GM23338 (cell line): Measurements from ENCODE around the gene PRKCQ. TPM values are rescaled to one million over a fixed set of nuclear protein-coding genes. Genes with fewer than 3 reads are reported as not detected.

Experiments used
- ATAC-seq: fragments of 200-7000 bp; cut with Tn5 transposase; 3 replicates; pipeline ENCODE4 v1.9.1; 2020
- DNase-seq: peaks from one replicate; pipeline ENCODE4 v3.0.0-alpha.2; 2015; ENCODE audit warnings: low spot score
- H2AFZ ChIP-seq: fragments of 200-600 bp; sonication (generic); 2 replicates; pipeline ENCODE4 v1.8.0; 2016; ENCODE audit warnings: antibody characterized with exemption, mild to moderate bottlenecking, moderate library complexity
- H3F3A ChIP-seq: fragments of 200-600 bp; sonication (generic); replicated peaks from 2 replicates; pipeline ENCODE4 v1.8.0; 2017; ENCODE audit warnings: antibody characterized with exemption, mixed run types, low read depth
- H3K27ac ChIP-seq: fragments of 200-600 bp; sonication (generic); 2 replicates; pipeline ENCODE4 v1.6.1; 2016; ENCODE audit warnings: low read depth
- H3K27me3 ChIP-seq: fragments of 200-600 bp; sonication (generic); 2 replicates; pipeline ENCODE4 v1.8.0; 2016; ENCODE audit warnings: mild to moderate bottlenecking, mixed run types, moderate library complexity; ENCODE audit not compliant: insufficient read depth
- H3K36me3 ChIP-seq: fragments of 200-600 bp; sonication (generic); 2 replicates; pipeline ENCODE4 v1.8.0; 2016; ENCODE audit warnings: mild to moderate bottlenecking; ENCODE audit not compliant: insufficient read depth
- H3K4me1 ChIP-seq: fragments of 200-600 bp; sonication (generic); 2 replicates; pipeline ENCODE4 v1.8.0; 2016; ENCODE audit warnings: mild to moderate bottlenecking, moderate library complexity; ENCODE audit not compliant: insufficient read depth
- H3K4me2 ChIP-seq: fragments of 200-600 bp; sonication (generic); 2 replicates; pipeline ENCODE4 v1.7.1; 2017; ENCODE audit warnings: mixed run types
- H3K4me3 ChIP-seq: fragments of 200-600 bp; sonication (generic); 2 replicates; pipeline ENCODE4 v1.6.1; 2016; ENCODE audit warnings: mixed run types
- H3K79me2 ChIP-seq: fragments of 200-600 bp; sonication (generic); replicated peaks from 2 replicates; pipeline ENCODE4 v1.8.0; 2017; ENCODE audit warnings: mild to moderate bottlenecking; ENCODE audit not compliant: insufficient read depth
- H3K9me2 ChIP-seq: fragments of 200-600 bp; sonication (generic); 2 replicates; pipeline ENCODE4 v1.8.0; 2017; ENCODE audit not compliant: insufficient read depth
- H4K20me1 ChIP-seq: fragments of 200-600 bp; sonication (generic); replicated peaks from 2 replicates; pipeline ENCODE4 v1.8.0; 2017; ENCODE audit warnings: mild to moderate bottlenecking; ENCODE audit not compliant: insufficient read depth
- H3K27ac Mint-ChIP-seq: 2 replicates; pipeline ENCODE4 v1.8.0; 2020; ENCODE audit warnings: inconsistent platforms, mild to moderate bottlenecking, moderate library complexity, mixed read lengths
- H3K27me3 Mint-ChIP-seq: 3 replicates; pipeline ENCODE4 v1.8.0; 2022; ENCODE audit warnings: low read depth, mild to moderate bottlenecking, moderate library complexity, mixed read lengths, inconsistent platforms; ENCODE audit not compliant: insufficient read depth, poor library complexity
- H3K36me3 Mint-ChIP-seq: 3 replicates; pipeline ENCODE4 v1.8.0; 2021; ENCODE audit warnings: low read depth, mild to moderate bottlenecking, inconsistent platforms, moderate library complexity, mixed read lengths
- H3K4me1 Mint-ChIP-seq: 3 replicates; pipeline ENCODE4 v1.8.0; 2020; ENCODE audit warnings: mild to moderate bottlenecking, inconsistent platforms, mixed read lengths
- H3K4me3 Mint-ChIP-seq: 3 replicates; pipeline ENCODE4 v1.8.0; 2021; ENCODE audit warnings: moderate library complexity, mild to moderate bottlenecking, inconsistent platforms, mixed read lengths
- H3K9me3 Mint-ChIP-seq: 3 replicates; pipeline ENCODE4 v1.8.0; 2020; ENCODE audit warnings: moderate library complexity, mild to moderate bottlenecking, inconsistent platforms, mixed read lengths
- CREB1 ChIP-seq: fragments of 250-450 bp; sonication (Bioruptor Pico); IDR thresholded peaks from 2 replicates; pipeline ENCODE4 v1.5.0; 2020; ENCODE audit warnings: low read depth, mild to moderate bottlenecking, moderate library complexity
- CTCF ChIP-seq, 2 experiments: fragments of 200-600 bp in 1 of 2; sonication (generic) in 1 of 2; conservative IDR thresholded peaks; 2 replicates each; pipeline versions ENCODE4 v1.5.1 to v1.6.1; 2016 to 2017; ENCODE audit warnings: antibody characterized with exemption in 2 of 2, low read depth in 2 of 2, mild to moderate bottlenecking in 2 of 2, moderate library complexity in 1 of 2
- ETS1 ChIP-seq: IDR thresholded peaks from 2 replicates; pipeline ENCODE4 v1.6.1; 2016; ENCODE audit warnings: antibody characterized with exemption
- EZH2 ChIP-seq: fragments of 200-600 bp; sonication (generic); IDR thresholded peaks from one replicate; pipeline ENCODE4 v1.8.0; 2017; ENCODE audit warnings: antibody characterized with exemption, mild to moderate bottlenecking, low read depth; ENCODE audit not compliant: unreplicated experiment
- EZH2phosphoT487 ChIP-seq: fragments of 200-600 bp; sonication (generic); IDR thresholded peaks from one replicate; pipeline ENCODE4 v1.8.1; 2018; ENCODE audit warnings: antibody characterized with exemption; ENCODE audit not compliant: unreplicated experiment
- JUNB ChIP-seq: IDR thresholded peaks from one replicate; pipeline ENCODE4 v1.6.1; 2016; ENCODE audit warnings: antibody characterized with exemption; ENCODE audit not compliant: unreplicated experiment
- NANOG ChIP-seq: IDR thresholded peaks from 2 replicates; pipeline ENCODE4 v1.6.1; 2016; ENCODE audit warnings: antibody characterized with exemption, borderline replicate concordance
- POLR2AphosphoS5 ChIP-seq: IDR thresholded peaks from 2 replicates; pipeline ENCODE4 v1.6.1; 2016; ENCODE audit warnings: antibody characterized with exemption, low read depth
- REST ChIP-seq: IDR thresholded peaks from one replicate; pipeline ENCODE4 v1.6.1; 2018; ENCODE audit warnings: antibody characterized with exemption; ENCODE audit not compliant: unreplicated experiment
- STAT1 ChIP-seq: IDR thresholded peaks from one replicate; pipeline ENCODE4 v1.6.1; 2016; ENCODE audit warnings: antibody characterized with exemption; ENCODE audit not compliant: unreplicated experiment
- ZNF114 ChIP-seq: fragments of 250-450 bp; sonication (Bioruptor Pico); IDR thresholded peaks from 2 replicates; pipeline ENCODE4 v1.5.0; 2020; ENCODE audit warnings: mild to moderate bottlenecking, moderate library complexity
- ZNF331 ChIP-seq: fragments of 250-450 bp; sonication (Bioruptor Pico); IDR thresholded peaks from 2 replicates; pipeline ENCODE4 v1.5.0; 2020; ENCODE audit warnings: low read depth, mild to moderate bottlenecking, moderate library complexity
- polyA plus RNA-seq: library from polyadenylated mRNA; unstranded; fragments of >200 nt; fragmentation: Nextera tagmentation; extraction: Ambion mirVana; gene quantifications from 2 replicates; pipeline ENCODE4 v1.2.1, GENCODE V29; 2016
- total RNA-seq: library from RNA; depleted of rRNA; stranded (reverse); fragments of >200 nt; shearing (Covaris generic); gene quantifications from 2 replicates; pipeline ENCODE4 v1.2.3, GENCODE V29; 2014

Gene PRKCQ
- total and polyA plus RNA-seq, 2 experiments from 2014 or later: 12.6 to 28.5 TPM

- Histone ChIP-seq H4K20me1 (no peaks in the 10 kb centered on the region), H3K27ac (no peak overlapping the region), H3K4me2 (no peak overlapping the region), H2AFZ (no peak overlapping the region), H3K36me3 (no peaks in the 10 kb centered on the region), H3K79me2 (no peaks in the 10 kb centered on the region), H3F3A (no peaks in the 10 kb centered on the region), H3K4me1 (no peaks in the 10 kb centered on the region), H3K27me3 (no peaks in the 10 kb centered on the region), H3K9me2 (0 out of 2 replicates have a peak, but pooled peaks cover 10% of the 10 kb centered on the region), H3K4me3 (no peak overlapping the region)
- Mint-ChIP-seq H3K27ac (no peak overlapping the region), H3K4me1 (no peaks in the 10 kb centered on the region; the same call in 2 of the 3 replicates), H3K27me3 (peaks cover 2% of the 10 kb centered on the region), H3K9me3 (peaks cover 35% of the 10 kb centered on the region), H3K36me3 (peaks cover 13% of the 10 kb centered on the region), H3K4me3 (no peak overlapping the region)
- ATAC-seq (no peak), DNase-seq (no peak)
- TF ChIP-seq CTCF (conservative IDR thresholded peaks at IDR 0.05; ENCODE audit: low read depth in 2 of 2) (no peak), ZNF331 (no peak), POLR2AphosphoS5 (no peak), EZH2phosphoT487 (no peak)
These were observed 193.1 kb downstream of the PRKCQ start for GRCh38 chr10:6386960-6387359.

- Mint-ChIP-seq H3K4me3 (no peak overlapping the region), H3K27ac (no peak overlapping the region), H3K27me3 (peaks cover 2% of the 10 kb centered on the region), H3K36me3 (peaks cover 16% of the 10 kb centered on the region), H3K9me3 (peaks cover 39% of the 10 kb centered on the region), H3K4me1 (no peaks in the 10 kb centered on the region)
- Histone ChIP-seq H3F3A (no peaks in the 10 kb centered on the region), H4K20me1 (no peaks in the 10 kb centered on the region), H3K4me2 (no peak overlapping the region), H3K36me3 (no peaks in the 10 kb centered on the region; the same call in 1 of the 2 replicates), H3K4me3 (no peak overlapping the region), H3K27ac (no peak overlapping the region), H3K79me2 (no peaks in the 10 kb centered on the region), H3K9me2 (0 out of 2 replicates have a peak, but pooled peaks cover 8% of the 10 kb centered on the region), H3K4me1 (no peaks in the 10 kb centered on the region), H3K27me3 (no peaks in the 10 kb centered on the region), H2AFZ (no peak overlapping the region)
- DNase-seq: no peak
- ATAC-seq: no peak
- TF ChIP-seq ZNF331: no peak
- no peak for TF ChIP-seq NANOG
- no peak for TF ChIP-seq CTCF (conservative IDR thresholded peaks at IDR 0.05; ENCODE audit: low read depth in 2 of 2)
- no peak for TF ChIP-seq JUNB
- TF ChIP-seq CREB1 (CRISPR knock-in tag): no peak
- no peak for TF ChIP-seq ETS1
- no peak for TF ChIP-seq ZNF114
- TF ChIP-seq REST: no peak
- TF ChIP-seq STAT1: no peak
- no peak for TF ChIP-seq EZH2
- TF ChIP-seq POLR2AphosphoS5: no peak
- no peak for TF ChIP-seq EZH2phosphoT487
These were observed 193.7 kb downstream of the PRKCQ start for GRCh38 chr10:6386346-6386745.
